HG02678 (cell line): ENCODE data around the gene C11orf52.
"Not testable (repeated sequence)": the region's sequence is repeated elsewhere in the genome, so short reads cannot be mapped to it uniquely, and the experiment has no call there.

ENCODE experiments used
- ATAC-seq: cut with Tn5 transposase; IDR thresholded peaks from one replicate; pipeline ENCODE4 v1.9.1; 2021; ENCODE audit warnings: mild to moderate bottlenecking, moderate library complexity; ENCODE audit not compliant: unreplicated experiment

Gene C11orf52

DNA sequence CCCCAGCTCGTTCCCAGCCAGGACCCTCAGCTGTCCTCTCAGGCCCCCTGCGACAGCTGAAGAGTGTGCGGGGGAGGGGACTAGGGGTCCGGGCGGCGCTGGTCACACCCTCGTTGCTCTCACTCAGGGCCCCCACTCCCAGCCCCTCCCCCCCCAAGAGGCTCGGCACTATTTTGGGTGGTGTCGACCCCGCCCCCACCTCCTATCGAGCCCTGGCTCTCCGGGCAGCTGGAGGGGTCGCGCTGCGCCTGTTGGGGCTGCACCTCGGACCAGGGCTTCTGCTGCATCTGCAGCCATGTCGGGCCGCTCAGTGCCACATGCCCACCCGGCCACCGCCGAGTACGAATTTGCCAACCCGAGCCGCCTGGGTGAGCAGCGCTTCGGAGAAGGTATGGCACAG is 6.2 kb upstream of the C11orf52 start, which contains the start of gene HSPB2:
HSPB2 (plus strand) TSS at position 200 of the 400 bp plus-strand sequence; CDS start at position 296, 96 bp downstream.
- no peak for ATAC-seq

DNA sequence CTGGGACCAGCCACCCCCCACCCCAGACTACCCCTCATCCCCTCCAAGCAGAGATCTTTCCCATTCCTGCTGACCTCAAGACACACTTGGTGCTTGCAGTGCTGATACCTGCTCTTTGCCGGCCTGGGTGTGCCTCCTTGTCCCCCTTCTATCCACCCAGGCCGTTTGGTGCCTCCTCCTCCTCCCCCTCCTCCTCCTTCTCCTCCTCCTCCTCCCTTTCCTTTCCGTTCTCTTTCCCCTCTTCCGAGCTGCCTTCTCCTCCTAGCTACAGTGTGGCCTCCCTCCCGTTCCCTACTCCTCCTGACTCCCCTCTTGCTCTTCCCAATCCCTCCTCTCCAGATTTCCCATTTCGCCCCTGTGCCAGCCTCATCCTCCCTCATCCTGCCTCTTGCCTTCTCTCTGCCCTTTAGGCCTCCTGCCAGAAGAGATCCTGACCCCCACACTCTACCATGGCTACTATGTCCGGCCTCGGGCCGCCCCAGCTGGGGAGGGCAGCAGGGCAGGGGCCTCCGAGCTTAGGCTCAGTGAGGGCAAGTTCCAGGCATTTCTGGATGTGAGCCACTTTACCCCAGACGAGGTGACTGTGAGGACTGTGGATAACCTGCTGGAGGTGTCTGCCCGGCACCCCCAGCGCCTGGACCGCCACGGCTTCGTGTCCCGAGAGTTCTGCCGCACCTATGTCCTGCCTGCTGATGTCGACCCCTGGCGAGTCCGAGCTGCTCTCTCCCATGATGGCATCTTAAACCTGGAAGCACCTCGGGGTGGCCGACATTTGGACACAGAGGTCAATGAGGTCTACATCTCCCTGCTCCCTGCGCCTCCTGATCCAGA is 5.5 kb upstream of the C11orf52 start:
- ATAC-seq, result no peak

DNA sequence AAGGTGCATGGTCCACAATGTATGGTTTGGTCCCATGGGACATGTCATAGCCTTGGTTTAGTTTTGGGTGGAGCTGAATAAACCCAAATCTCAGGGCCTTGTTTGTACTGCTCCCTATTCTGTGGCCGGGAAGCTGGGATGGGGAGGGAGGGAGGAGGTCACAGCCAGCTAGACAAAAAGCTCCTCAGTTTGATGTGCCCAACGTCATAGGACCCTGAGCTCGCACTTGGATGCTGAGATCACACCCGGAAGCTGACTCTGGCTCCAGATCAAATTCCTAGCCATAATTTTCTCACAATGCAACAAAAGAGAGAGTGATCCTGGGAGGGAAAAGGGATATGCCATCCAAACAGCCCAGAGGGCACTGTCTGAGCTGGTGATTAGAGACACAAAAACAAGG is 4.7 kb upstream of the C11orf52 start:
- no peak for ATAC-seq

DNA sequence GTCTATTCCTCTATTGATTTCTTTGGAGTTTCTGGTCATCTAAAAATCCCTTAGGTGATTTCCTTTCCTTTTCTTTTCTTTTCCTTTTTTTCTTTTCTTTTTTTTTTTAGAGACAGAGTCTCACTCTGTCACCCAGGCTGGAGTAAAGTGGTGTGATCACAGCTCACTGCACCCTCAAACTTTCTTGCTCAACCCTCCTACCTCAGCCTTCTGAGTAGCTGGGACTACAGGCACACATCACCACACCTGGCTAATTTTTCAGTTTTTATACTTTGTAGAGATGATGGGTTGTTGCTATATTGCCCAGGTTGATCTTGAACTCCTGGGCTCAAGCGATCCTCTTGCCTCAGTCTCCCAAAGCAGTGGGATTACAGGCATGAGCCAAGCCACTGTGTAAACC is 1.9 kb upstream of the C11orf52 start:
- no peak for ATAC-seq

DNA sequence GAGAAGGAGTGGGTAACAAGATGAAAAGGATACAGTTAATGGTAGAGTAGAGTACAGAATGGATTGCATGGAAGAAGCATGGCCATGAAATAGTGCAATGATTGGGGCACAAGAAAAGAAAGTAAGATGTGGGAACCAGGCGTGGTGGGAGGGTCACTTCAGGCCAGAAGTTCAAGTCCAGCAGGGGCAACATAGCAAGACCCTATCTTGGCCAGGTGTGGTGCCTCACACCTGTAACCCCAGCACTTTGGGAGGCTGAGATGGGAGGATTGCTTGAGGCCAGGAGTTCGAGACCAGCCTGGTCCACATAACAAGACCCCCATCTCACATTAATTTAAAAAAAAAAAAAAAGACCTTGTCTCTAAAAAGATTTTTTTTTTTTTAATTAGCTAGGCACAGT is 1.4 kb upstream of the C11orf52 start:
- ATAC-seq, result no peak

DNA sequence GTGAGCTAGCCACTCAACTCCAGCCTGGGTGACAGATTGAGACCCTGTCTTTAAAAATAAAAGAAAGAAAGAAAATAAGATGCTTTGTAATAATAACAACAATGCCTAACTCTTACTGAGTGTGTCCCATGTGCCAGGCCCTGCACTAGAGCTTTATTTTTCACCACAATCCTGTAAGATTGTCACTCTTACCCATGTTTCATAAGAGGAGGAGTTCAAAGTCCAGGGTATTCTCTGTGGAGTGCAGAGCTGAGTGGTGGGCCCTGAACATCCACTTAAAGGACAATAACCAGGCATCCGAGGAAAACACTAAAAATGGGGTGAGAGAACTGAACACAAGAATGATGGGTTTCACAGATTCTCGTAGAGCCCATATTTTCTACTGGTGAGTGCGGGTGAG is 925 bp upstream of the C11orf52 start:
- ATAC-seq, result no peak

DNA sequence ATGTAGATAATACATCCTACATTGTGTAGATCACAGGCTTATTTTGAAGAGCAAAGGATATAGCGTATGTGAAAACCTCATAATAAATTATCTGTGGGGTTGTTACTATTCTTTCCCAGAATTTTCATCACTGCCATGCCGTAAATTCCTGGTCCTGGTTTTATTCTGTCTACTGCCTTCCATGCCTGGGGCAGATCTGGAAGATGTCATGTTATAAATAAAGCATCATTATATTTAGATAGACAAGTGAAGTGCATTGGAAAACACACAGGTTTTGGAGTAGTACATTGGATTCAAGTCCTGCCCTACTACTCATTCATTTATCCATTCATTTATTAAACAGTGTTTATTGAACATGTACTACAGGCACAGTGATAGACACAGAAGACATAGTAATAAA is 2.2 kb downstream of the C11orf52 start:
- ATAC-seq, result no peak

DNA sequence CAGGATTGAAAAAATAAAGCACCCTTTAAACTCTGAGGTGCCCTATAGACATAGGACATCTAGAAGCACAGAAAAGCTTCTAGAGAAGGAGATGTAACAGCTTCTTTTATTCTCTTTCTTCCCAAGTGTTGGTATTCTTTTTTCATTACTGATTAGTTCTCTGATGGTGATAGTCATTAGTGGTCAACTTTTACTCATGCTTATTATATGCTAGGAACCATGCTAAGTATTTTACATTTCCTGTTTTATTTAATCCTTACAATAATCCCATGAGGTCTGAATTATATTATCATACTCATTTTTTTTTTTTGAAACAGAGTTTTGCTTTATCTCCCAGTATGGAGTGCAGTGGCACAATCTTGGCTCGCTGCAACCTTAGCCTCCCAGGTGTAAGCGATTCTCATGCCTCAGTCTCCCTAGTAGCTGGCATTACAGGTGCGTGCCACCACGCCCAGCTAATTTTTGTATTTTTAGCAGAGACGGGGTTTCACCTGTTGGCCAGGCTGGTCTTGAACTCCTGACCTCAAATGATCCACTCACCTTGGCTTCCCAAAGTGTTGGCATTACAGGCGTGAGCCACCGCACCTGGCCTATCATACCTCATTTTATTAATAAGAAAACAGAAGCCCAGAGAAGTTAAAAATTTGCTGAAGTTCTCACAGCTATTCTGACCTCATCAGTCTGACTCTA is 3.0 kb downstream of the C11orf52 start:
- ATAC-seq, result no peak

DNA sequence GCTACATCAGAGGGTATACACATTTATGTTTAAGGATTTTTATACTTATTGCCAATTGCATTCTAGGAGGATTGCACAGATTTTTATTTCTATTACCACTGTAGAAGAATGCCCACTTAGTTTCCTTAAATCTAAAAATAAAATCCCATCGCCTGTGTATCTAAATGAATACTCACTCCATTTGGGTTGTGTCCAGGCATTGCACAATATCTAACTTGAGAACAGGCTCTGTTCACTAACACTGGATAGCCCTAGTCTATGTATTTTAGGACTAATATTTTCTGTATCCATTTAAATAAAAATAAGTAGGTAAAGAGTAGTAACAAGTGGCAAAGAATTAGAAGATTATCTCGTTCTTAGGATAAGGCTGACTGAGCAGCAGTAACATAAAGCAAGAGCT is 4.1 kb downstream of the C11orf52 start:
- no peak for ATAC-seq

DNA sequence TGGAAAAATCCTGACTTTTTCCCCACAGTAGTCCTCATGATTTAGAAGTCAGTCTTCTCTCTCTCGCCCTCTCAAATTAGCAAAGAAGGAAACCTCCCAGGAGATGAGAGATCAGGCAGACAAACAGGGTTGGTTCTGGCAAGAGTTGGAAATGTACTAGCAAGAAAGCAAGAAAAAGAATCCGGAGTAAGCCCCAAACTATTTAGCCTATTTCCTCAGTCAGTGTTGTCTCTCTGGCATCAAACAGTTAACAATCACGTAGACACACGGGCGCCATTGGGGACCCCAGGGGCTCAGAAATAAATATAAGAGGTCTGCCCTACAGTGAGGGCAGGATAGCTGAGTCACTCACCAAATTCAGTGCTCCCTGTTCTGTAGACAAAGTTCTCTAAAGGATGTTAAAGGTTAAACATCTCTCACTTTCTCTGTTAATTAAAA is 4.7 kb downstream of the C11orf52 start:
- ATAC-seq, result no peak

DNA sequence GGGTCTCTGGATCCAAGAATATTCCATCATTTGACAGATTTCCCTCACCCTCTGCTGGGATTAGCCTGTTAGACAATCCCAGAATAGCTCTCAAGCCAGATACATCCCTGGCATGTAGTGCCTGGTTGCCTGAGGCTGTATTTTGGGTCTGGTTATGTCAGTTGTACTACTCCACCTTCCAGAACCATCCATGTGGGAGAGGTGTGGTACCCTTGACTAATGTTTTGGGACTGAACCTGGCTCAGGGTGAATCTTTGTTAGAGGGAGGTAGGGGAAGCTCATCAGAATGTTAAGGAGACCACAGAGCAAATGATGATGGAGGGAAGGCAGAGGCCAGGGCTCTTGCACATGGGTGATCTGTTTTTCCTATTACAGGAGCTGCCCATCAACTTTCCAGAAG is 5.2 kb downstream of the C11orf52 start:
- no peak for ATAC-seq

DNA sequence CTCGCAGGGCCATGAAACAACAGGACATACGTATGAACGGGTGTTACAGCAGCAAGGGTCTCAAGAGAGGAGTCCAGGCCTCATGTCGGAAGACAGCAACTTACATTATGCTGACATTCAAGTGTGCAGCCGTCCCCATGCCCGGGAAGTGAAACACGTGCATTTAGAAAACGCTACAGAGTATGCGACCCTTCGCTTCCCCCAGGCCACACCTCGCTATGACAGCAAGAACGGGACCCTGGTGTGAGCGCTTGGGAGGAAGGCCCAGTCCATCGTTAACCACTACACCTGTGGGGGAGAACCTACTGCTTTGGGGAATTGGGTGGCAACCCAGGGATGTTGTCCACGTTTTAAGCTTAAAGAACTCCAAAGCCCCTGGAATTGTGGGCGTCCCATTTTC is 7.2 kb downstream of the C11orf52 start:
- ATAC-seq, result no peak

DNA sequence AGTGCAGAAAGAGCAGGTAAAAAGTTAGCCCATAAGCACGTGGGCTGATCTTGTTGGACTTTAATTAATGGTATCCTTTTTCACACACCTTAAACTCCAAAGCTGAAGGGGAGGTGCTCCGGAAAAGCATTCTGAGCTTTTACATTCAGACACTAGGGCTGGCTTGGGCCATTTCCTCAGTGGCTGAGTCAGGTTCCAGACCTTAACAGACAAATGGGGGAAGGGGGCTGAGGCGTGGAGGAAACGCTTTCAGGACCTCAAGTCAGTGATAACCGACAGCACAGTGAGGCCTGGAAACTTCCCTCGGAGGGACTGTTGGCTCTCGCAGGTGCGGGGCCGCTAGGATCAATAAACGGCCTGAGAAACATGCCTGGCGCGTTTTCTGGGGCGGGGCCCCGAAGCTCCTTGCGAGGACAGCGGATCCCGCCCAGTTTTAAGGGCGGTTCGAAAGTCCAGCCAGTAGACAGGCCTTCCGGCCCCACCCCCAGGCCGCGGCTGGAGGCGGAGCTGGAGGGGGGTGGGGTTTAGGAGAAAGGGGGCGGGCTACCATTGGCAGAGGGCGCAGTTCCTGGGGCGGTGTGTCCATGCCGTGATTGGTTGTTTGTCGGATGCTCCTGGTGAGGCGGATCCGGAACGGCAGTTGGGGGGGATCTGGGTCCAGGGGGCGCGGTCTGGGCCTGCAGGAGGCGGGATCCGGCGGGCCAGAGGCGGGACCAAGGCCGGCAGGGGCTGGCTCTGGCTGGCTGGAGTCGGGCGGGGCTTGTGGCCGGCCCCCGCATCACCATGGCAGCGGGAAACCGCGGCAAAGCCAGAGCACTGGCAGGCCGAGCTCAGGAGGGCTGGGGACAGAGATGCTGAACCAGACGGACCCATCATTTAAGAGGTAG is 8.0 kb downstream of the C11orf52 start:
- ATAC-seq, result peak; percentile 94

DNA sequence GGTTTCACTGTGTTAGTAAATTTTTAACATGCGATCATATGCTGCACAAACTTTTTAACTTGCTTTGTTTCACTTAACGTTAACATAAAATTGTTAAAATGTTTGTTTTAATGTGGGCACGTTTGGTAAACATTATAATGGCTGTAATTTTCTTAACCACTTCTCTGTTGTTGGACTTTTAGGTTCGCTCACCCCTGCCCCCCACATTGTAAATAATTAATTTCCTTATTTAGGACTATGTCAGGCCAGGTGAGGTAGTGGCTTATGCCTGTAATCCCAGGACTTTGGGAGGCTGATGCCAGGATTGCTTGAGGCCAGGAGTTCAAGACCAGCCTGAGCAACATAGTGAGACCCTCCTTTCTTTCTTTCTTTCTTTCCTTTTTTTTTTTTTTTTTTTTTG is 11.8 kb downstream of the C11orf52 start:
- ATAC-seq, result no peak

DNA sequence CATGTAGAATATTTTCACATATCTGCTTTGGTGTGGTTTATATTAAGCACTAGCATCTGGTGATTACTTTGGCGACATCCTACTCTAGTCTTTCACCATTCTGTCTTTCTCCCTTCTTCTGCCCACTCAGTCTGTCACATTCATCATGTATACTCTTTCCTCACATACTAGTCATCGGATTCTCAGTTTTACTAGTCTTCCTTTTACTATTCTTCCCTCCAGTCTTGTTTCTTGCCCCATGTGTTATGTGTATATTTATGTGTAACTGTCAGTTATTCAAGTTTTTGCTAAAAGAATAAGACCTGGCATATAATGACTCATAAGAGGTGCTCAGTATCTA is 13.9 kb downstream of the C11orf52 start:
- ATAC-seq, result no peak

DNA sequence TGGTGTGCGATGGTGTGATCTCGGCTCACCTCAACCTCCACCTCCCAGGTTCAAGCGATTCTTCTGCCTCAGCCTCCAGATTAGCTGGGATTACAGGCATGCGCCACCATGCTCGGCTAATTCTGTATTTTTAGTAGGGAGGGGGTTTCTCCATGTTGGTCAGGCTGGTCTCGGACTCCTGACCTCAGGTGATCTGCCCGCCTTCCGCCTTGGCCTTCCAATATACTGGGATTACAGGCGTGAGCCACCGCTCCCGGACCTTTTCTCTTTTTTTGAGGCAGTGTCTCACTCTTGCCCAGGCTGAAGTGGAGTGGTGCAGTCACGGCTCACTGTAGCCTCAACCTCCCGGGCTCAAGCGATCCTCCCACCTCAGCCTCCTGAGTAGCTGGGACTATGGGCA is 14.5 kb downstream of the C11orf52 start:
- not testable (repeated sequence) for ATAC-seq

DNA sequence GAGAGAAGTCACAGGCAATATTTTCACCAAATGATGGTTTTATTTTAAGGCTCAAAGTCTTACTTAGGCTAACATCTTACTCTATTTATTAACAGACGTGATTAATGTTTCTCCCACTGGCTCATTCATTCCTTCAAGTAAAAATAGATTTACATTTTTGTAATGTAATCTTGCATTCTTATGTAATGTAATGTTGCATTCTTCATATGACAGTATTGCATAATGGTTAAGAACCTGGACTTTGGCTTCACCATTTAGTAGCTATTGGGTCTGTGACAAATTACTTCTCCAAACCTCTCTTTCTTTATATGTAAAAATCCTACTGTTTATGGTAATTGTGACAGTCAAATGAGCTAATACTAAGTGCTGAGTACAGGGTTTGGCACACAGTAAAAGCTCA is 15.2 kb downstream of the C11orf52 start:
- no peak for ATAC-seq

DNA sequence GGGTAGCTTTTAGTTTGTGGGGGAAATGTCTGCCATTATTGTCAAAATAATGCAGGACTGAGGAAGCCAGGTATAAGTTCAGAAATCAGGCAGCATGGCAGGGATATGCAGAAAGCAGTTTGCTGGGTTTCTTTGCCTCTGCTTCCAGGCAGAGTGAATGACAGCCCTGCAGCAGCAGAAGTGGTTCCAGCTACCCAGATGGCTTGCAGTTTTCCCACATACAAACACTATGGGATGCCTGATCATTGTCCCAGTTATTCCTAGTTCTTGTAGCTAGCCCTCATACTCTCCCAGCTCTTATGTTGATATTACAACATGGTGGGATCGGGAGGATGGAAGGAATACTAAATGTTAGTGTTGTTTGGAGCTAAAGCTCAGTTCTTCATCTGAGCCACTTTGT is 15.6 kb downstream of the C11orf52 start:
- ATAC-seq, result no peak

DNA sequence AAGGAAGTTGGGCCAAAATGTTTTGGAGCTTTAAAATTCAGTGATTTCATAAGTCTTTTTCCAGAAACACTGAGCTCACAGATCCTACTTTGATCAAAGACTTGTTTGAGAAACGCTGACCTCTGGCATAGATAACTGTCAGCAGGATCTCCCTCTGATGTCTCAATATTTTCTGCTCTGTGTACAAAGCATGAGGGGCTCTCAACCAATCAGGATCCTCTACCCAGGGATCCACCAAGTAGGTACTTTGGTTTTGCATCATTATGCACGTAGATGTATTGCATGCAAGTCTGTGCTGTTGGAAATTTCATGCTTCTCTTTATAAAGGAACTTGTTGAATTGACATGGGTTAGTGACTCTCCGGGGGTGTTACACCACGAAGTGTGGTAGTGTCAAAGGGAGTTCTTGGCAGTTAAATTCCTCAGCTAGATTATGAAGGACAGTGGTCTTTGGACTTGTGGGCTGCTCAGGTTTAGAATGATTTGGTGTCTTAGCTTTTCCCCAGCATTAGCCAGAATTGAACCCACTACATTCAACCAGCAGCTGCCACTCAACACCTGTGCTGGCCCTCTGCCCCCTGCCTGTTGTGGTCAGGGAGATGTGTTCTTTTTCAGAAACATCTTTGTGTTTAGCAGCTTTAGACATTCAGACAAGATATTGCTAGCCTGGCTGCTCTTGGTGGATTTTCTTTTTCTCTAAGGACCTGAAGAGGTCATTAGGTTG is 16.8 kb downstream of the C11orf52 start:
- ATAC-seq, result no peak

DNA sequence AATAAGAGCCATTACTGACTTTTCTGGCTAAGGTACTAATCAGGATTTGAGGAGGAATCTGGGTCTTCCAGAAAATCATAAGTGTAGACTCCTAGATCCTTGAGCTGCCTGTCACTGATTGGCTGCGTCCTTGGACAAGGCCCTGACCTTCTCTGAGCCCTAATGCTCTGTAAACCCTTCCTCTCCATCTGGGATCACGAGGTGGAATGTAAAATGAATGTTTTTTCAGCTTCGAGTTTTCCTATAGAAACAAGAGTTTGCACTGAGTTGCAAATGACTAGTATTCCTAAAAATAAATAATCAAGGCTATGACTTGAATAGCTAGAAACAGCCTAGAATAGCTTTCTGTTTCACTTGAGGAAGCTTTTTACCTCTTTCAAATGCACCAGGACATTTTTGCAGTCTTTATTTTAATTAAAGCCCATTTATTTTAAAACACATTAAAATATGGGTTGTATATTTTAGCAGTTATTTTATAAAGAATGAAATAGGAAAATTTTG is 17.4 kb downstream of the C11orf52 start:
- no peak for ATAC-seq

DNA sequence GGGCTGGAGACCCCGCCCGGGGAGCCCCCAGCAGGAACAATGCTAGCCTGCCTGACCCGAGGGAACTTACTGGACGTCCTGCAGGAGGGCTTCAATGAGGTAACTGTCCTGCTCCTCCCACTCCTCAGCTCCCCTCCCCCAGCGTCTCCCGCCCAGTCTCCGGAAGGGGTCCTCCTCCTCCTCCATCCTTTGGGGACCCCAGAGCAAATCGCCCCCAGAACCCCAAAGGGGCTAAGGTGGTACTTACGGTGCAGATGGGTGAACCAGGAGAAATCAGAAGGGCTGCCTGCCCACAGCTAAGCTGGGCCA is 18.7 kb downstream of the C11orf52 start:
- ATAC-seq, result no peak
